COLO668 (cell line): ENCODE results near the gene XRCC1.
"Not testable (repeated sequence)": the region's sequence is repeated elsewhere in the genome, so short reads cannot be mapped to it uniquely, and the experiment has no call there.

Experiments used
- DNase-seq: peaks from one replicate; lab custom pipeline; 2025; ENCODE audit not compliant: unreplicated experiment; lab: John Stamatoyannopoulos, UW

The XRCC1 gene

GRCh38 chr19:43575955-43576878 is 890 bp upstream of the XRCC1 start:
- no peak for DNase-seq

- no peak for DNase-seq
Observed at GRCh38 chr19:43574424-43575155, 737 bp downstream of the XRCC1 start.

- peak; percentile 64 for DNase-seq
Observed at GRCh38 chr19:43572171-43572588, 3.1 kb downstream of the XRCC1 start.

GRCh38 chr19:43570174-43570791 is 5.0 kb downstream of the XRCC1 start:
- peak; percentile 76 for DNase-seq

GRCh38 chr19:43569657-43570056 is 5.7 kb downstream of the XRCC1 start:
- DNase-seq, result no peak

GRCh38 chr19:43564800-43565199 is 10.5 kb downstream of the XRCC1 start:
- DNase-seq, result no peak

- no peak for DNase-seq
Observed at GRCh38 chr19:43563816-43564457, 11.4 kb downstream of the XRCC1 start.

- no peak for DNase-seq
Observed at GRCh38 chr19:43562698-43563241, 12.6 kb downstream of the XRCC1 start.

GRCh38 chr19:43562226-43562697 is 13.1 kb downstream of the XRCC1 start:
- DNase-seq, result no peak

- no peak for DNase-seq
Observed at GRCh38 chr19:43561139-43561970, 14.0 kb downstream of the XRCC1 start.

- no peak for DNase-seq
Observed at GRCh38 chr19:43560687-43561086, 14.6 kb downstream of the XRCC1 start.

GRCh38 chr19:43555185-43555770 is 20.0 kb downstream of the XRCC1 start:
- DNase-seq, result peak; percentile 70

- no peak for DNase-seq
Observed at GRCh38 chr19:43554317-43554895, 20.9 kb downstream of the XRCC1 start.

GRCh38 chr19:43553656-43554055 is 21.7 kb downstream of the XRCC1 start:
- no peak for DNase-seq

- no peak for DNase-seq
Observed at GRCh38 chr19:43552616-43553015, 22.7 kb downstream of the XRCC1 start.

GRCh38 chr19:43552198-43552450 is 23.2 kb downstream of the XRCC1 start:
- no peak for DNase-seq

GRCh38 chr19:43551399-43552197 is 23.7 kb downstream of the XRCC1 start:
- no peak for DNase-seq

GRCh38 chr19:43548706-43549105 is 26.6 kb downstream of the XRCC1 start:
- DNase-seq, result no peak

- not testable (repeated sequence) for DNase-seq
Observed at GRCh38 chr19:43547926-43548325, 27.4 kb downstream of the XRCC1 start.
